Measurements from ENCODE around the gene MAP3K12. TPM values are rescaled to one million over a fixed set of nuclear protein-coding genes. Genes with fewer than 3 reads are reported as not detected.
"Not testable (repeated sequence)": the region's sequence is repeated elsewhere in the genome, so short reads cannot be mapped to it uniquely, and the experiment has no call there.

MAP3K12 gene
- total RNA-seq, 4 donors from 2014 or later, result 12.6 to 20.1 (median 18.9) TPM

GRCh38 chr12:53451661-53452158 is 47.5 kb downstream of the MAP3K12 start, which contains the start of gene PCBP2:
Gene PCBP2 (plus strand): TSS chr12:53452102. CDS start chr12:53454801, 2,699 bp downstream.
- peak within 1 kb of the TSS; percentile 95 to 98 (median 96) for H3K27ac ChIP-seq (replicated peaks in 1 of 4)
- TF ChIP-seq EP300 (IDR thresholded peaks at IDR 0.05) (no peak), CTCF (IDR thresholded peaks at IDR 0.05) (peak; percentile 76 to 97 (median 92)), POLR2AphosphoS5 (IDR thresholded peaks at IDR 0.05) (peak; percentile 95 to 97), POLR2A (IDR thresholded peaks at IDR 0.05; ENCODE audit: low read depth) (peak; percentile 30)
- peaks cover 37 to 47% (median 43%) of the 10 kb centered on the region in 4 donors for H3K36me3 ChIP-seq
- 1% methylated on average over 25 of the region's 32 CpGs for WGBS
- intact Hi-C loops (cut with DNase I), result loop anchor here (5.0 kb wide), 1 partner anchor 56 kb away; the partner anchor contains the start of gene NPFF
- H3K4me1 ChIP-seq, result peaks cover 18 to 30% (median 27%) of the 10 kb centered on the region in 4 donors
- peak within 1 kb of the TSS; percentile 74 to 84 (median 82) for H3K4me3 ChIP-seq
- DNase-seq (ENCODE audit: extremely low spot score), result peak; percentile 99
- H3K9me3 ChIP-seq, result no peaks in the 10 kb centered on the region
- H3K27me3 ChIP-seq, result no peaks in the 10 kb centered on the region

GRCh38 chr12:53450936-53451335 is 48.3 kb downstream of the MAP3K12 start:
- H3K36me3 ChIP-seq, result peaks cover 35 to 47% (median 42%) of the 10 kb centered on the region in 4 donors
- 90% methylated on average over 7 of the region's 7 CpGs for WGBS
- no peaks in the 10 kb centered on the region for H3K9me3 ChIP-seq
- H3K27me3 ChIP-seq, result no peaks in the 10 kb centered on the region
- no peak overlapping the region for H3K4me3 ChIP-seq
- no peak for DNase-seq (ENCODE audit: extremely low spot score)
- peaks cover 18 to 30% (median 26%) of the 10 kb centered on the region in 4 donors for H3K4me1 ChIP-seq
- TF ChIP-seq POLR2A (IDR thresholded peaks at IDR 0.05; ENCODE audit: low read depth) (no peak), EP300 (IDR thresholded peaks at IDR 0.05) (no peak), CTCF (IDR thresholded peaks at IDR 0.05) (no peak), POLR2AphosphoS5 (IDR thresholded peaks at IDR 0.05) (no peak)
- intact Hi-C loops (cut with DNase I), result loop anchor here (5.0 kb wide), 1 partner anchor 56 kb away; the partner anchor contains the start of gene NPFF
- peak overlapping the region in 1 of 4 donors; percentile 95 for H3K27ac ChIP-seq (replicated peaks in 1 of 4)

- H3K27me3 ChIP-seq; H3K27ac ChIP-seq (replicated peaks in 1 of 4); intact Hi-C loops (cut with DNase I); H3K4me3 ChIP-seq; DNase-seq (ENCODE audit: extremely low spot score); H3K9me3 ChIP-seq: not testable (repeated sequence)
- Histone ChIP-seq H3K4me1 (peaks cover 16 to 44% (median 41%) of the 10 kb centered on the region in 4 donors), H3K36me3 (peaks cover 31 to 53% (median 47%) of the 10 kb centered on the region in 4 donors)
- WGBS, result 91% methylated on average over 11 of the region's 11 CpGs
Measured at GRCh38 chr12:53444593-53445325, 54.5 kb downstream of the MAP3K12 start.

GRCh38 chr12:53443955-53444354 is 55.3 kb downstream of the MAP3K12 start:
- Histone ChIP-seq H3K4me3 (no peak overlapping the region), H3K4me1 (peaks cover 16 to 44% (median 41%) of the 10 kb centered on the region in 4 donors), H3K27ac (replicated peaks in 1 of 4) (no peak overlapping the region), H3K36me3 (peaks cover 31 to 53% (median 46%) of the 10 kb centered on the region in 4 donors), H3K9me3 (no peaks in the 10 kb centered on the region), H3K27me3 (no peaks in the 10 kb centered on the region)
- TF ChIP-seq EP300 (IDR thresholded peaks at IDR 0.05) (no peak), POLR2AphosphoS5 (IDR thresholded peaks at IDR 0.05) (no peak), CTCF (IDR thresholded peaks at IDR 0.05) (no peak), POLR2A (IDR thresholded peaks at IDR 0.05; ENCODE audit: low read depth) (no peak)
- 97% methylated on average over 4 of the region's 4 CpGs for WGBS
- DNase-seq (ENCODE audit: extremely low spot score), result no peak
- intact Hi-C loops (cut with DNase I), result no loop called here
